Measurements from ENCODE around the gene C22orf31.
"Not testable (repeated sequence)": the region's sequence is repeated elsewhere in the genome, so short reads cannot be mapped to it uniquely, and the experiment has no call there.

Gene C22orf31

GRCh38 chr22:29055192-29055830, 6.3 kb downstream of the C22orf31 start:
- no peak for DNase-seq (ENCODE audit: low spot score)

- no peak for DNase-seq (ENCODE audit: low spot score)
Measured at GRCh38 chr22:29054251-29054767, 7.3 kb downstream of the C22orf31 start.

GRCh38 chr22:29053048-29053702, 8.5 kb downstream of the C22orf31 start:
- DNase-seq (ENCODE audit: low spot score): no peak

- no peak for DNase-seq (ENCODE audit: low spot score)
Measured at GRCh38 chr22:29050457-29050856, 11.2 kb downstream of the C22orf31 start.

GRCh38 chr22:29049655-29050263, 11.9 kb downstream of the C22orf31 start:
- no peak for DNase-seq (ENCODE audit: low spot score)

GRCh38 chr22:29048822-29049654, 12.6 kb downstream of the C22orf31 start:
- no peak for DNase-seq (ENCODE audit: low spot score)

- no peak for DNase-seq (ENCODE audit: low spot score)
Measured at GRCh38 chr22:29044657-29045176, 16.9 kb downstream of the C22orf31 start.

- DNase-seq (ENCODE audit: low spot score): no peak
Measured at GRCh38 chr22:29043906-29044575, 17.6 kb downstream of the C22orf31 start.

GRCh38 chr22:29041408-29041807, 20.2 kb downstream of the C22orf31 start:
- no peak for DNase-seq (ENCODE audit: low spot score)

- DNase-seq (ENCODE audit: low spot score): peak; percentile 67
Measured at GRCh38 chr22:29040385-29041275, 21.0 kb downstream of the C22orf31 start.

GRCh38 chr22:29039684-29040083, 21.9 kb downstream of the C22orf31 start:
- DNase-seq (ENCODE audit: low spot score): not testable (repeated sequence)

GRCh38 chr22:29039148-29039547, 22.5 kb downstream of the C22orf31 start:
- DNase-seq (ENCODE audit: low spot score): no peak

- DNase-seq (ENCODE audit: low spot score): no peak
Measured at GRCh38 chr22:29037340-29037932, 24.2 kb downstream of the C22orf31 start.

- DNase-seq (ENCODE audit: low spot score): no peak
Measured at GRCh38 chr22:29032584-29032983, 29.0 kb downstream of the C22orf31 start.

- DNase-seq (ENCODE audit: low spot score): no peak
Measured at GRCh38 chr22:29032014-29032475, 29.6 kb downstream of the C22orf31 start.

- no peak for DNase-seq (ENCODE audit: low spot score)
Measured at GRCh38 chr22:29031227-29032011, 30.2 kb downstream of the C22orf31 start.

- no peak for DNase-seq (ENCODE audit: low spot score)
Measured at GRCh38 chr22:29030618-29031226, 30.9 kb downstream of the C22orf31 start.

GRCh38 chr22:29030016-29030617, 31.5 kb downstream of the C22orf31 start:
- DNase-seq (ENCODE audit: low spot score): no peak

Measured in CD4-positive, alpha-beta T cell treated with Interleukin-15 for 4 hours (primary cell).